ENCODE measurements around the gene FRAS1. TPM values are rescaled to one million over a fixed set of nuclear protein-coding genes. Genes with fewer than 3 reads are reported as not detected.

FRAS1 gene
- total RNA-seq, 1 experiment from 2014 or later, result 3.4 TPM

- Histone ChIP-seq H3F3A (ENCODE audit: low read length, unreplicated experiment) (no peaks in the 10 kb centered on the region), H3K9me2 (replicated peaks; ENCODE audit: low read length) (no peaks in the 10 kb centered on the region), H2AFZ (ENCODE audit: low read length) (no peak overlapping the region), H3K36me3 (ENCODE audit: low read depth, low read length) (no peaks in the 10 kb centered on the region), H3K9ac (ENCODE audit: low read length) (no peak overlapping the region), H3K4me1 (ENCODE audit: insufficient read depth, low read length) (no peaks in the 10 kb centered on the region), H3K9me3 (ENCODE audit: low read length) (no peaks in the 10 kb centered on the region), H4K20me1 (ENCODE audit: low read length) (no peaks in the 10 kb centered on the region), H3K27me3 (ENCODE audit: low read length) (no peaks in the 10 kb centered on the region), H3K27ac (ENCODE audit: low read length) (no peak overlapping the region), H3K79me2 (ENCODE audit: low read length) (no peaks in the 10 kb centered on the region), H3K4me2 (ENCODE audit: low read length) (no peak overlapping the region), H3K4me3 (ENCODE audit: low read length) (no peak overlapping the region)
- BruUV-seq (replicated peaks), result no TSS peak
- intact Hi-C loops (cut with micrococcal nuclease), result no loop called here
- no peak for DNase-seq
- ChIA-PET CTCF (no interaction called here), POLR2A (ENCODE audit: unreplicated experiment) (no interaction called here)
- no peak for TF ChIP-seq CTCF (conservative IDR thresholded peaks at IDR 0.05; ENCODE audit: low read depth, low read length)
- no peak for TF ChIP-seq EZH2 (IDR thresholded peaks at IDR 0.05; ENCODE audit: low read length, unreplicated experiment)
- no peak for TF ChIP-seq EZH2phosphoT487 (IDR thresholded peaks at IDR 0.05; ENCODE audit: borderline replicate concordance, low read length)
- ATAC-seq, result no peak
Measured at GRCh38 chr4:78100060-78100459, 42.9 kb downstream of the FRAS1 start.

- intact Hi-C loops (cut with micrococcal nuclease), result no loop called here
- Histone ChIP-seq H3F3A (ENCODE audit: low read length, unreplicated experiment) (no peaks in the 10 kb centered on the region), H3K36me3 (ENCODE audit: low read depth, low read length) (no peaks in the 10 kb centered on the region), H3K27me3 (ENCODE audit: low read length) (no peaks in the 10 kb centered on the region), H3K27ac (ENCODE audit: low read length) (no peak overlapping the region), H3K79me2 (ENCODE audit: low read length) (no peaks in the 10 kb centered on the region), H4K20me1 (ENCODE audit: low read length) (no peaks in the 10 kb centered on the region), H3K9ac (ENCODE audit: low read length) (no peak overlapping the region), H2AFZ (ENCODE audit: low read length) (no peak overlapping the region), H3K9me3 (ENCODE audit: low read length) (no peaks in the 10 kb centered on the region), H3K4me1 (ENCODE audit: insufficient read depth, low read length) (no peaks in the 10 kb centered on the region), H3K9me2 (replicated peaks; ENCODE audit: low read length) (no peaks in the 10 kb centered on the region), H3K4me2 (ENCODE audit: low read length) (no peak overlapping the region), H3K4me3 (ENCODE audit: low read length) (no peak overlapping the region)
- ATAC-seq (no peak), DNase-seq (no peak)
- no TSS peak for BruUV-seq (replicated peaks)
- ChIA-PET CTCF (no interaction called here), POLR2A (ENCODE audit: unreplicated experiment) (no interaction called here)
- TF ChIP-seq EZH2 (IDR thresholded peaks at IDR 0.05; ENCODE audit: low read length, unreplicated experiment) (no peak), EZH2phosphoT487 (IDR thresholded peaks at IDR 0.05; ENCODE audit: borderline replicate concordance, low read length) (no peak), CTCF (conservative IDR thresholded peaks at IDR 0.05; ENCODE audit: low read depth, low read length) (no peak)
Measured at GRCh38 chr4:78119698-78120097, 62.6 kb downstream of the FRAS1 start.

GRCh38 chr4:78120144-78120880, 63.2 kb downstream of the FRAS1 start:
- POLR2A ChIA-PET (ENCODE audit: unreplicated experiment), result no interaction called here
- CTCF ChIA-PET, result no interaction called here
- intact Hi-C loops (cut with micrococcal nuclease), result no loop called here
- TF ChIP-seq EZH2phosphoT487 (IDR thresholded peaks at IDR 0.05; ENCODE audit: borderline replicate concordance, low read length), result no peak
- no peak for TF ChIP-seq EZH2 (IDR thresholded peaks at IDR 0.05; ENCODE audit: low read length, unreplicated experiment)
- no peak for TF ChIP-seq CTCF (conservative IDR thresholded peaks at IDR 0.05; ENCODE audit: low read depth, low read length)
- DNase-seq (no peak), ATAC-seq (no peak)
- no TSS peak for BruUV-seq (replicated peaks)
- Histone ChIP-seq H4K20me1 (ENCODE audit: low read length) (no peaks in the 10 kb centered on the region), H3K4me2 (ENCODE audit: low read length) (no peak overlapping the region), H3F3A (ENCODE audit: low read length, unreplicated experiment) (no peaks in the 10 kb centered on the region), H3K36me3 (ENCODE audit: low read depth, low read length) (no peaks in the 10 kb centered on the region), H2AFZ (ENCODE audit: low read length) (no peak overlapping the region), H3K4me3 (ENCODE audit: low read length) (no peak overlapping the region), H3K27ac (ENCODE audit: low read length) (no peak overlapping the region), H3K9me2 (replicated peaks; ENCODE audit: low read length) (no peaks in the 10 kb centered on the region), H3K79me2 (ENCODE audit: low read length) (no peaks in the 10 kb centered on the region), H3K4me1 (ENCODE audit: insufficient read depth, low read length) (no peaks in the 10 kb centered on the region), H3K9me3 (ENCODE audit: low read length) (no peaks in the 10 kb centered on the region), H3K27me3 (ENCODE audit: low read length) (no peaks in the 10 kb centered on the region), H3K9ac (ENCODE audit: low read length) (no peak overlapping the region)

All from PC-3 (cell line).